ENCODE measurements around the gene CIDEA. TPM values are rescaled to one million over a fixed set of nuclear protein-coding genes. Genes with fewer than 3 reads are reported as not detected.

CIDEA gene
- not detected in 5 replicates for total RNA-seq (2022; extraction: Qiagen RNA extraction)

GRCh38 chr18:12254136-12254819 is at the start of gene CIDEA:
Gene CIDEA (plus strand): TSS chr18:12254361. CDS start chr18:12254384, 23 bp downstream.

GRCh38 chr18:12307701-12308385 is 53.7 kb downstream of the CIDEA start, which contains the start of gene TUBB6:
Gene TUBB6 (plus strand): TSS chr18:12308241. CDS start chr18:12308293, 52 bp downstream.

Other genes with a start within 250 kb of the CIDEA start
- gene ANKRD62, start 160.5 kb upstream of the CIDEA start, total RNA-seq (2022; extraction: Qiagen RNA extraction) = not detected in 5 replicates
- 193 to 216 TPM (median 207 TPM) in 5 replicates for gene TUBB6, start 53.9 kb downstream of the CIDEA start, total RNA-seq (2022; extraction: Qiagen RNA extraction)
- gene AFG3L2, start 122.9 kb downstream of the CIDEA start, total RNA-seq (2022; extraction: Qiagen RNA extraction) = 37.1 to 46.5 TPM (median 37.6 TPM) in 5 replicates
- gene PRELID3A, start 153.6 kb downstream of the CIDEA start, total RNA-seq (2022; extraction: Qiagen RNA extraction) = 5.8 to 8.9 TPM (median 7.0 TPM) in 5 replicates